Esophagus (tissue), 2 donors: Measurements from ENCODE around the gene PPP1CA. TPM values are rescaled to one million over a fixed set of nuclear protein-coding genes. Genes with fewer than 3 reads are reported as not detected.
"Not testable (repeated sequence)": the region's sequence is repeated elsewhere in the genome, so short reads cannot be mapped to it uniquely, and the experiment has no call there.

Experiments
- H3K27ac ChIP-seq, 2 donors: one replicate each; pipeline ENCODE4 v1.5.1; 2013; ENCODE audit warnings: low read depth in 2 of 2, mild to moderate bottlenecking in 2 of 2, inconsistent platforms in 1 of 2, low read length in 1 of 2, moderate library complexity in 1 of 2
- H3K27me3 ChIP-seq, 2 donors: one replicate each; pipeline ENCODE4 v1.6.1; 2013; ENCODE audit warnings: low read length in 2 of 2, control low read depth in 1 of 2, mild to moderate bottlenecking in 1 of 2; ENCODE audit not compliant: insufficient read depth in 2 of 2, control insufficient read depth in 1 of 2
- H3K36me3 ChIP-seq, 2 donors: one replicate each; pipeline ENCODE4 v1.6.1; 2013; ENCODE audit warnings: low read length in 1 of 2; ENCODE audit not compliant: control insufficient read depth in 2 of 2, insufficient read depth in 2 of 2
- H3K4me1 ChIP-seq, 2 donors: one replicate each; pipeline ENCODE4 v1.6.1; 2013; ENCODE audit warnings: low read length in 1 of 2; ENCODE audit not compliant: control insufficient read depth in 2 of 2, insufficient read depth in 2 of 2
- H3K4me3 ChIP-seq, 2 donors: one replicate each; pipeline ENCODE4 v1.5.1; 2013; ENCODE audit warnings: low read length in 2 of 2, mild to moderate bottlenecking in 2 of 2, low read depth in 1 of 2, moderate library complexity in 1 of 2
- H3K9me3 ChIP-seq, 2 donors: one replicate each; pipeline ENCODE4 v1.6.1; 2013; ENCODE audit warnings: mild to moderate bottlenecking in 2 of 2, low read depth in 1 of 2, low read length in 1 of 2, moderate library complexity in 1 of 2; ENCODE audit not compliant: control insufficient read depth in 2 of 2, insufficient read depth in 1 of 2
- WGBS, 2 donors: extraction: QIAGEN DNeasy Blood & Tissue Kit; methylation state at CpG; one replicate each; pipeline ENCODE4 v1.1.7; 2013; 5-methylcytosine and 5-hydroxymethylcytosine counted together
- polyA plus RNA-seq, 2 donors: library from polyadenylated mRNA; stranded (reverse); fragments of 200-250 nt; gene quantifications; one replicate each; pipeline ENCODE4 v1.2.3, GENCODE V29; 2013
- donor health status: healthy with polysubstance abuse.
- donor health status: Bipolar disorder and iron deficiency.

PPP1CA gene
- polyA plus RNA-seq, 2 donors: 105 to 149 TPM

GRCh38 chr11:67427364-67427859 lies 25.8 kb upstream of the PPP1CA start:
- Histone ChIP-seq H3K36me3 (peaks cover 0 to 15% of the 10 kb centered on the region in 2 donors), H3K27ac (peak overlapping the region; percentile 82 to 90), H3K4me3 (peak overlapping the region; percentile 89 to 94)
- H3K27me3 ChIP-seq, H3K4me1 ChIP-seq, H3K9me3 ChIP-seq: not testable (repeated sequence)
- 71 to 72% methylated on average over 19 of the region's 19 CpGs for WGBS, 2 donors

- WGBS, 2 donors: 89% methylated on average over 34 of the region's 34 CpGs
- Histone ChIP-seq H3K27me3 (no peaks in the 10 kb centered on the region), H3K4me3 (no peak overlapping the region), H3K9me3 (no peaks in the 10 kb centered on the region), H3K27ac (no peak overlapping the region), H3K4me1 (peaks cover 0 to 14% of the 10 kb centered on the region in 2 donors), H3K36me3 (no peaks in the 10 kb centered on the region)
These were observed 22.4 kb upstream of the PPP1CA start for GRCh38 chr11:67423891-67424613.

- no peaks in the 10 kb centered on the region for H3K27me3 ChIP-seq
- no peaks in the 10 kb centered on the region for H3K9me3 ChIP-seq
- WGBS, 2 donors: 81 to 82% methylated on average over 13 of the region's 13 CpGs
- H3K4me3 ChIP-seq: no peak overlapping the region
- H3K4me1 ChIP-seq: peaks cover 3 to 18% of the 10 kb centered on the region in 2 donors
- H3K36me3 ChIP-seq: no peaks in the 10 kb centered on the region
- no peak overlapping the region for H3K27ac ChIP-seq
These were observed 21.8 kb upstream of the PPP1CA start for GRCh38 chr11:67423466-67423865.

- Histone ChIP-seq H3K27ac (peak overlapping the region in 1 of 2 donors; percentile 62), H3K9me3 (no peaks in the 10 kb centered on the region), H3K4me1 (peaks cover 4 to 21% of the 10 kb centered on the region in 2 donors), H3K27me3 (no peaks in the 10 kb centered on the region), H3K36me3 (no peaks in the 10 kb centered on the region), H3K4me3 (no peak overlapping the region)
- WGBS, 2 donors: 49 to 55% methylated on average over 6 of the region's 6 CpGs
These were observed 21.2 kb upstream of the PPP1CA start for GRCh38 chr11:67422891-67423290.

GRCh38 chr11:67421430-67422031 lies 19.9 kb upstream of the PPP1CA start:
- H3K4me1 ChIP-seq: peaks cover 4 to 25% of the 10 kb centered on the region in 2 donors
- H3K4me3 ChIP-seq: peak overlapping the region in 1 of 2 donors; percentile 61
- 67 to 70% methylated on average over 22 of the region's 22 CpGs for WGBS, 2 donors
- H3K36me3 ChIP-seq: no peaks in the 10 kb centered on the region
- H3K27me3 ChIP-seq: no peaks in the 10 kb centered on the region
- no peaks in the 10 kb centered on the region for H3K9me3 ChIP-seq
- H3K27ac ChIP-seq: peak overlapping the region; percentile 28 to 75

- Histone ChIP-seq H3K9me3 (no peaks in the 10 kb centered on the region), H3K27me3 (no peaks in the 10 kb centered on the region), H3K4me3 (peak overlapping the region; percentile 61 to 78), H3K4me1 (peaks cover 8 to 28% of the 10 kb centered on the region in 2 donors), H3K36me3 (no peaks in the 10 kb centered on the region), H3K27ac (peak overlapping the region; percentile 94 to 95)
- WGBS, 2 donors: 1% methylated on average over 92 to 97 of the region's 97 CpGs
These were observed 19.2 kb upstream of the PPP1CA start for GRCh38 chr11:67420646-67421429.

- no peaks in the 10 kb centered on the region for H3K27me3 ChIP-seq
- no peaks in the 10 kb centered on the region for H3K9me3 ChIP-seq
- H3K36me3 ChIP-seq: no peaks in the 10 kb centered on the region
- H3K4me1 ChIP-seq: peaks cover 12 to 30% of the 10 kb centered on the region in 2 donors
- WGBS, 2 donors: 33 to 35% methylated on average over 14 to 15 of the region's 15 CpGs
- H3K4me3 ChIP-seq: peak overlapping the region; percentile 61 to 78
- peak overlapping the region; percentile 94 to 95 for H3K27ac ChIP-seq
These were observed 18.5 kb upstream of the PPP1CA start for GRCh38 chr11:67420147-67420645.

GRCh38 chr11:67419325-67420049 lies 17.8 kb upstream of the PPP1CA start:
- H3K36me3 ChIP-seq: no peaks in the 10 kb centered on the region
- 86 to 88% methylated on average over 21 of the region's 21 CpGs for whole genome bisulfite sequencing, 2 donors
- no peaks in the 10 kb centered on the region for H3K27me3 ChIP-seq
- H3K4me3 ChIP-seq: no peak overlapping the region
- no peaks in the 10 kb centered on the region for H3K9me3 ChIP-seq
- peaks cover 14 to 34% of the 10 kb centered on the region in 2 donors for H3K4me1 ChIP-seq
- no peak overlapping the region for H3K27ac ChIP-seq
